Endothelial cell of umbilical vein (primary cell): ENCODE measurements around the gene LPIN1.

ENCODE experiments used
- CTCF ChIP-seq, 2 donors: IDR thresholded peaks; 1 replicate in 1 of 2; 2 replicates in 1 of 2; pipeline ENCODE4 v1.5.1; 2011; ENCODE audit warnings: low read length in 2 of 2, mild to moderate bottlenecking in 2 of 2, moderate library complexity in 2 of 2, control low read depth in 1 of 2, inconsistent platforms in 1 of 2, low read depth in 1 of 2; ENCODE audit not compliant: insufficient read depth in 1 of 2; ENCODE audit errors: extremely low read depth in 1 of 2
- EZH2 ChIP-seq: IDR thresholded peaks from 2 replicates; pipeline ENCODE4 v1.6.1; 2012; ENCODE audit warnings: borderline replicate concordance, low read depth, mild to moderate bottlenecking, moderate library complexity, low read length, inconsistent platforms; ENCODE audit not compliant: severe bottlenecking
- MAX ChIP-seq: IDR thresholded peaks from 2 replicates; pipeline ENCODE4 v1.6.1; 2011; ENCODE audit not compliant: insufficient read depth, insufficient read length
- MYC ChIP-seq: IDR thresholded peaks from one replicate; pipeline ENCODE4 v1.6.1; 2011; ENCODE audit warnings: mild to moderate bottlenecking, low read depth, low read length
- POLR2A ChIP-seq: IDR thresholded peaks from 2 replicates; pipeline ENCODE4 v1.6.1; 2012; ENCODE audit warnings: low read depth, mild to moderate bottlenecking, control low read depth, low read length
- POLR2AphosphoS5 ChIP-seq: IDR thresholded peaks from 2 replicates; pipeline ENCODE4 v1.6.1; 2012; ENCODE audit warnings: low read depth, mild to moderate bottlenecking, control low read depth, low read length, moderate library complexity; ENCODE audit not compliant: insufficient read depth

- TF ChIP-seq POLR2A (no peak), EZH2 (no peak), CTCF (IDR thresholded peaks at IDR 0.05; ENCODE audit: extremely low read depth in 1 of 2, insufficient read depth in 1 of 2, low read depth in 1 of 2, low read length in 2 of 2) (no peak), MAX (no peak), POLR2AphosphoS5 (no peak), MYC (no peak)
Measured at GRCh38 chr2:11701206-11701605, 45.2 kb upstream of the LPIN1 start.
